BE2C (cell line): ENCODE results near the gene KPNB1.

Experiments used
- DNase-seq: peaks from one replicate; pipeline ENCODE4 v3.0.0-alpha.2; 2020
- H3K27me3 ChIP-seq: fragments of 250-450 bp; sonication (Bioruptor Pico); 2 replicates; pipeline ENCODE4 v1.5.1; 2020; ENCODE audit warnings: mild to moderate bottlenecking
- H3K36me3 ChIP-seq: fragments of 250-450 bp; sonication (Bioruptor Pico); 2 replicates; pipeline ENCODE4 v1.5.1; 2020; ENCODE audit warnings: mild to moderate bottlenecking
- H3K4me1 ChIP-seq: fragments of 250-450 bp; sonication (Bioruptor Pico); 2 replicates; pipeline ENCODE4 v1.5.1; 2020
- H3K4me3 ChIP-seq: 2 replicates; pipeline ENCODE4 v1.5.1; 2011; ENCODE audit warnings: low read depth, low read length
- H3K9me3 ChIP-seq: fragments of 250-450 bp; sonication (Bioruptor Pico); 2 replicates; pipeline ENCODE4 v1.5.1; 2020
- TF ChIP-seq, protein P1 (sequence below): IDR thresholded peaks from 2 replicates; pipeline ENCODE4 v1.5.1; 2012; ENCODE audit warnings: mild to moderate bottlenecking, low read depth, low read length

Gene KPNB1

DNA sequence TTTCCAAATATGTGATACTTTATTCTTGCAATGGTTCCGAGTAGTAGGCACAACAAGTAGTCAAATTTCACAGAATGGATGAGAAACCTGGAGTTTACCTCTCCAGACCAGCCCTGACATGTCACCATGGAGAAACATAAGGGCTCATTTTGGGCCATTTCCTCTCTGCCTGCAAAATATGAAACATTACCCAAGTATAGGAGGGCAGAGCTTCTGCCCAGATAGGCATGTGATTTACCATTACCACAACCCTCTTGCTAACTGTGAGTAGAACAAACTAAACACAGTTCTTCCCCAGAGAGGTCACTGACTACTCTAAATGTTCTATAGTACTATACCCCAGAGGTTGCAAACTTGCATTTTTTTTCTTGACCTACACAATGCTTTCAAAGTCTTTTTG, 15.7 kb upstream of the KPNB1 start:
- H3K9me3 ChIP-seq, result no peaks in the 10 kb centered on the region; the same call in 1 of the 2 replicates
- TF ChIP-seq, protein P1, sequence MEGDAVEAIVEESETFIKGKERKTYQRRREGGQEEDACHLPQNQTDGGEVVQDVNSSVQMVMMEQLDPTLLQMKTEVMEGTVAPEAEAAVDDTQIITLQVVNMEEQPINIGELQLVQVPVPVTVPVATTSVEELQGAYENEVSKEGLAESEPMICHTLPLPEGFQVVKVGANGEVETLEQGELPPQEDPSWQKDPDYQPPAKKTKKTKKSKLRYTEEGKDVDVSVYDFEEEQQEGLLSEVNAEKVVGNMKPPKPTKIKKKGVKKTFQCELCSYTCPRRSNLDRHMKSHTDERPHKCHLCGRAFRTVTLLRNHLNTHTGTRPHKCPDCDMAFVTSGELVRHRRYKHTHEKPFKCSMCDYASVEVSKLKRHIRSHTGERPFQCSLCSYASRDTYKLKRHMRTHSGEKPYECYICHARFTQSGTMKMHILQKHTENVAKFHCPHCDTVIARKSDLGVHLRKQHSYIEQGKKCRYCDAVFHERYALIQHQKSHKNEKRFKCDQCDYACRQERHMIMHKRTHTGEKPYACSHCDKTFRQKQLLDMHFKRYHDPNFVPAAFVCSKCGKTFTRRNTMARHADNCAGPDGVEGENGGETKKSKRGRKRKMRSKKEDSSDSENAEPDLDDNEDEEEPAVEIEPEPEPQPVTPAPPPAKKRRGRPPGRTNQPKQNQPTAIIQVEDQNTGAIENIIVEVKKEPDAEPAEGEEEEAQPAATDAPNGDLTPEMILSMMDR, result no peak
- no peak for DNase-seq
- H3K4me3 ChIP-seq, result no peak overlapping the region
- H3K4me1 ChIP-seq, result peaks cover 6% of the 10 kb centered on the region; the same call in 1 of the 2 replicates
- peaks cover 5% of the 10 kb centered on the region for H3K36me3 ChIP-seq
- no peaks in the 10 kb centered on the region; the same call in 1 of the 2 replicates for H3K27me3 ChIP-seq

DNA sequence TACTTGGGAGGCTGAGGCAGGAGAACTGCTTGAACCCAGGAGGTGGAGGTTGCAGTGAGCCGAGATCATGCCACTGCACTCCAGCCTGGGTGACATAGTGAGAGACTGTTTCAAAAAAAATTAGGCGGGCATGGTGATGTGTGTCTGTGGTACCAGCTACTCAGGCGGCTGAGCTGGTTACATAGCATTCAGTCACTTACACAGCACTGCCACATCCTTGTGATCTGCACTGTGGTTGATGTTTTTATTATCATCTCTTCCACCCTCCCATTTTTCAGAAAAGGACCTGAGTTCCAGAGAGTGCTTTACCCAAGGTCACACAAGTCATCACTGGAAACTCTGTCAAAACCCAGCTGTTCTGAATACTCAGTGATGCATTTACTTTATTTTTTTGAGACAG, 14.8 kb upstream of the KPNB1 start:
- no peaks in the 10 kb centered on the region; the same call in 1 of the 2 replicates for H3K27me3 ChIP-seq
- DNase-seq, result no peak
- TF ChIP-seq, protein P1, result no peak
- no peaks in the 10 kb centered on the region; the same call in 1 of the 2 replicates for H3K9me3 ChIP-seq
- peaks cover 5% of the 10 kb centered on the region for H3K36me3 ChIP-seq
- no peak overlapping the region for H3K4me3 ChIP-seq
- H3K4me1 ChIP-seq, result peaks cover 6% of the 10 kb centered on the region; the same call in 1 of the 2 replicates

DNA sequence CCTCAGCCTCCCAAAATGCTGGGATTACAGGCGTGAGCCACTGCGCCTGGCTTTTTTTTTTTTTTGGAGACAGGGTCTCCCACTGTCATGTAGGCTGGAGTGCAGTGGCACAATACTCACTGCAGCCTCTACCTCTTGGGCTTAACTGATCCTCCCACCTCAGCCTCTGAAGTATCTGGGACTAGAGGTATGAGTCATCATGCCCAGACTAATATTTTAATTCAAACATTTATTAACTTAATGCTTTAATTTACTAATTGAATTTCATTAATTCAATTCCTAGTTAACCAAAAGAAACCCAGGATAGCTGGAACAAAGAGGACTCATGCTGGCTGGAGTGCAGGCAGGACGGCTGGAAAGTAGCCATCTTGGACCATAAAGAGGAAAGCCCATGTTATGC, 14.0 kb upstream of the KPNB1 start:
- H3K27me3 ChIP-seq, result no peaks in the 10 kb centered on the region; the same call in 1 of the 2 replicates
- DNase-seq, result no peak
- TF ChIP-seq, protein P1, result no peak
- no peaks in the 10 kb centered on the region; the same call in 1 of the 2 replicates for H3K9me3 ChIP-seq
- H3K4me1 ChIP-seq, result peaks cover under 1% of the 10 kb centered on the region; the same call in 1 of the 2 replicates
- peaks cover 5% of the 10 kb centered on the region for H3K36me3 ChIP-seq
- no peak overlapping the region for H3K4me3 ChIP-seq

DNA sequence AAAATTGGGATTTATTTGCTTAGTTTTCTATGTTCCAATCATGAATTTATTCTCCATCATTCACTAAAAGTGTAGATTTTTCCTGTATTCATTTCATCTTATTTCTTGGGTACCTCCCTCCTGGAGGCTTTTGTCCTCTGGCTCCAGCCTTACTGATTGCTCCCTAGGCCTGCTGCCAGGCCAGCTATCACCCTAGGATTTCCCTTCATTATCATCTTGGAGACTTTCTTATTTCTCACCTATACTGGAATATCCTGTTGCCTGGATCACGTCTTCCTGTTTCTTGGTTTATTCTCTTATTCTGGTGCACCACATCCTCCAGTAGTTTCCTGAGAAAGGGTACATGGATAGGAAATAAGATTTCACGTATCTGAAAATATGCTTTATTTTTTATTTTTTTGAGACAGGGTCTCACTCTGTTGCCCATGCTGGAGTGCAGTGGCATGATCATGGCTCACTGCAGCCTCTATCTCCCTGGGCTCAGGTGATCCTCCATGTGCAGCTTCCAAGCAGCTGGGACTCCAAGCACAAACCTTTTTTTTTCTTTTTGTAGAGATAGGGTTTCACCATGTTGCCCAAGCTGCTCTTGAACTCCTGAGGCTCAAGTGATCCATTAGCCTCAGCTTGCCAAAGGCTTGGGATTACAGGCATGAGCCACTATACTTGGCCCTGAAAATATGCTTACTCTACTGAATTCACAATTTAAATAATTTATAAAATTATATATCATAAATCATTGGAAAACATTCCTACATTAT, 13.3 kb upstream of the KPNB1 start:
- H3K4me3 ChIP-seq, result no peak overlapping the region
- H3K9me3 ChIP-seq, result no peaks in the 10 kb centered on the region; the same call in 1 of the 2 replicates
- no peak for DNase-seq
- no peaks in the 10 kb centered on the region for H3K4me1 ChIP-seq
- peaks cover 5% of the 10 kb centered on the region for H3K36me3 ChIP-seq
- no peaks in the 10 kb centered on the region for H3K27me3 ChIP-seq
- TF ChIP-seq, protein P1, result no peak

DNA sequence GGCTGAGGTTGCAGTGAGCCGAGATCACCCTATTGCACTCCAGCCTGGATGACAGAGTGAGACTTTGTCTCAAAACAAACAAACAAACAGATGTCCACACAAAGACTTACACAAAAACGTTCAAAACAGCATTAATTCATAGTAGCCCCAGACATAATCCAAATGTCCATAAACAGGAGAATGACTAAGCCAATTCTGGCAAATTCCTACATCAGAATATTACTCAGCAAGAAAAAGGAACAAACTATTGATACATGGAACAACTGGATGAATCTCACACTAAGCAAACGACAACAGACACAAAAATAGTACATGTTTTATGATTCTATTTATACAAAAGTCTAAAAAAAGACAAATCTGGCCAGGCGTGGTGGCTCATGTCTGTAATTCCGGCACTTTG, 10.8 kb upstream of the KPNB1 start:
- TF ChIP-seq, protein P1, result no peak
- H3K4me1 ChIP-seq, result no peaks in the 10 kb centered on the region
- peaks cover 5% of the 10 kb centered on the region for H3K36me3 ChIP-seq
- H3K27me3 ChIP-seq, result no peaks in the 10 kb centered on the region
- H3K4me3 ChIP-seq, result no peak overlapping the region
- H3K9me3 ChIP-seq, result no peaks in the 10 kb centered on the region; the same call in 1 of the 2 replicates
- DNase-seq, result no peak

DNA sequence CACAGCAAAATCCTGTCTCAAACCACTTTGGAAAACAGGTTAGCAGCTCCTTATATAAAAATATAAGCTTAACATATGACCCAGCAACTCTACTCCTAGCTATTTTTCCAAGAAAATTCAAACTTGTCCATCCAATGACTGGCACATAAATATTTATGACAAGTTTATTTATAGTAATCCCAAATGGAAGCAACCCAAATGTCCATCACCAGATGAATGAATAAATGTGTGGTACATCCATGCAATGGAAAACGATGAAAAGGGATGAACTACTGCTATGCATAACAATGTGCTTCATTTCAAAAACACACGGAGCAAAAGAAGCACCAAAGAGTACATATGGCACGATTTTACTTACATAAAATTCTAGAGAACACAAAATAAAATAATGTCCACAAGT, 9.6 kb upstream of the KPNB1 start:
- DNase-seq, result no peak
- H3K36me3 ChIP-seq, result peaks cover 5% of the 10 kb centered on the region
- TF ChIP-seq, protein P1, result no peak
- H3K4me3 ChIP-seq, result no peak overlapping the region
- H3K27me3 ChIP-seq, result no peaks in the 10 kb centered on the region
- no peaks in the 10 kb centered on the region for H3K4me1 ChIP-seq
- no peaks in the 10 kb centered on the region; the same call in 1 of the 2 replicates for H3K9me3 ChIP-seq
